IMR-90 (cell line): ENCODE measurements around the gene MRPL50. TPM values are rescaled to one million over a fixed set of nuclear protein-coding genes. Genes with fewer than 3 reads are reported as not detected.

Experiments used
- ATAC-seq: fragments of 200-7000 bp; cut with Tn5 transposase; 2 replicates; pipeline ENCODE4 v1.9.1; 2020; ENCODE audit warnings: low read depth, mild to moderate bottlenecking, moderate library complexity
- BruUV-seq: library from RNA; stranded (reverse); fragments of 400-500 nt; replicated peaks from 2 replicates; lab custom pipeline; 2021; lab: Mats Ljungman, UMichigan
- CTCF ChIA-PET: fragments of 300-600 bp; formaldehyde crosslinking; extraction: SDS; loops from one replicate; lab custom pipeline; 2021; ENCODE audit warnings: antibody characterized with exemption; lab: Yijun Ruan, JAX
- POLR2A ChIA-PET: fragments of 300-600 bp; sonication (Branson Sonifier 250); formaldehyde crosslinking; loops from one replicate; lab custom pipeline; 2022; ENCODE audit warnings: antibody characterized with exemption; ENCODE audit not compliant: unreplicated experiment; lab: Charles Lee
- DNase-seq: peaks from one replicate; pipeline ENCODE4 v3.0.0; 2013
- H2AFZ ChIP-seq: replicated peaks from 2 replicates; pipeline ENCODE3; 2013; ENCODE audit warnings: low read length, mild to moderate bottlenecking; ENCODE audit not compliant: poor library complexity
- H2AK5ac ChIP-seq: 2 replicates; pipeline ENCODE4 v1.6.1; 2013; ENCODE audit warnings: low read depth, low read length, inconsistent platforms
- H2AK9ac ChIP-seq: replicated peaks from 2 replicates; pipeline ENCODE3; 2013; ENCODE audit warnings: mild to moderate bottlenecking, low read depth, low read length, moderate library complexity; ENCODE audit not compliant: poor library complexity
- H2BK120ac ChIP-seq: 2 replicates; pipeline ENCODE4 v1.6.1; 2013; ENCODE audit warnings: low read depth, low read length, inconsistent platforms
- H2BK15ac ChIP-seq: 3 replicates; pipeline ENCODE4 v1.6.1; 2013; ENCODE audit warnings: low read depth, low read length, inconsistent platforms
- H2BK20ac ChIP-seq: 2 replicates; pipeline ENCODE4 v1.6.1; 2013; ENCODE audit warnings: low read depth, mild to moderate bottlenecking, inconsistent platforms, low read length, moderate library complexity
- H2BK5ac ChIP-seq: 2 replicates; pipeline ENCODE4 v1.6.1; 2013; ENCODE audit warnings: mild to moderate bottlenecking, low read depth, low read length, inconsistent platforms; ENCODE audit not compliant: poor library complexity, severe bottlenecking
- H3K14ac ChIP-seq: replicated peaks from 2 replicates; pipeline ENCODE4 v1.6.1; 2013; ENCODE audit warnings: low read depth, low read length, inconsistent platforms
- H3K18ac ChIP-seq: 2 replicates; pipeline ENCODE4 v1.6.1; 2013; ENCODE audit warnings: low read depth, low read length, control low read depth
- H3K23ac ChIP-seq: 2 replicates; pipeline ENCODE4 v1.6.1; 2013; ENCODE audit warnings: low read depth, low read length, inconsistent platforms
- H3K27ac ChIP-seq: 2 replicates; pipeline ENCODE4 v1.5.1; 2013; ENCODE audit warnings: mild to moderate bottlenecking, control low read depth, low read length; ENCODE audit not compliant: insufficient read depth
- H3K27me3 ChIP-seq: 2 replicates; pipeline ENCODE4 v1.6.1; 2013; ENCODE audit warnings: low read length; ENCODE audit not compliant: control insufficient read depth, insufficient read depth
- H3K36me3 ChIP-seq: 2 replicates; pipeline ENCODE4 v1.6.1; 2013; ENCODE audit warnings: low read length, mixed read lengths; ENCODE audit not compliant: control insufficient read depth, insufficient read depth
- H3K4ac ChIP-seq: 2 replicates; pipeline ENCODE4 v1.6.1; 2013; ENCODE audit warnings: low read depth, low read length, inconsistent platforms
- H3K4me1 ChIP-seq: 2 replicates; pipeline ENCODE4 v1.6.1; 2013; ENCODE audit warnings: low read length, mixed read lengths; ENCODE audit not compliant: control insufficient read depth, insufficient read depth
- H3K4me2 ChIP-seq: 2 replicates; pipeline ENCODE4 v1.6.1; 2013; ENCODE audit warnings: low read depth, mild to moderate bottlenecking, control low read depth, low read length, moderate library complexity
- H3K4me3 ChIP-seq: 2 replicates; pipeline ENCODE4 v1.5.1; 2013; ENCODE audit warnings: low read depth, mild to moderate bottlenecking, control low read depth, low read length, moderate library complexity; ENCODE audit not compliant: insufficient read depth
- H3K56ac ChIP-seq: 2 replicates; pipeline ENCODE4 v1.6.1; 2013; ENCODE audit warnings: low read length, inconsistent platforms; ENCODE audit not compliant: insufficient read depth; ENCODE audit errors: extremely low read depth
- H3K79me1 ChIP-seq, 2 experiments: 2 replicates each; pipeline ENCODE4 v1.6.1; 2013; ENCODE audit warnings: low read length in 2 of 2, inconsistent platforms in 1 of 2, low read depth in 1 of 2
- H3K9ac ChIP-seq: 2 replicates; pipeline ENCODE4 v1.6.1; 2013; ENCODE audit warnings: low read depth, low read length, control low read depth
- H3K9me1 ChIP-seq: 2 replicates; pipeline ENCODE4 v1.6.1; 2013; ENCODE audit warnings: low read length, inconsistent platforms; ENCODE audit not compliant: insufficient read depth
- H3K9me3 ChIP-seq: 2 replicates; pipeline ENCODE4 v1.6.1; 2013; ENCODE audit warnings: low read length; ENCODE audit not compliant: control insufficient read depth, insufficient read depth
- H4K20me1 ChIP-seq: 2 replicates; pipeline ENCODE4 v1.6.1; 2013; ENCODE audit warnings: low read length, inconsistent platforms; ENCODE audit not compliant: insufficient read depth
- H4K5ac ChIP-seq: 2 replicates; pipeline ENCODE4 v1.6.1; 2013; ENCODE audit warnings: mild to moderate bottlenecking, low read depth, low read length, control low read depth
- H4K8ac ChIP-seq, 2 experiments: 2 replicates each; pipeline ENCODE4 v1.6.1; 2013; ENCODE audit warnings: low read depth in 2 of 2, low read length in 2 of 2, control low read depth in 1 of 2, inconsistent platforms in 1 of 2
- H4K91ac ChIP-seq: 2 replicates; pipeline ENCODE4 v1.6.1; 2013; ENCODE audit warnings: low read depth, low read length, inconsistent platforms; ENCODE audit not compliant: insufficient read depth
- BHLHE40 ChIP-seq: fragments of 150-350 bp; IDR thresholded peaks from 2 replicates; pipeline ENCODE4 v1.6.1; 2016; ENCODE audit warnings: mild to moderate bottlenecking, low read depth, low read length
- CEBPB ChIP-seq: IDR thresholded peaks from 2 replicates; pipeline ENCODE4 v1.6.1; 2012; ENCODE audit warnings: low read depth, low read length, improper control_type of control experiment
- CHD1 ChIP-seq: IDR thresholded peaks from 2 replicates; pipeline ENCODE4 v1.6.1; 2012; ENCODE audit warnings: low read depth, low read length, improper control_type of control experiment
- FOS ChIP-seq: fragments of 150-350 bp; IDR thresholded peaks from 2 replicates; pipeline ENCODE4 v1.6.1; 2016; ENCODE audit warnings: low read depth, low read length
- MAFK ChIP-seq: IDR thresholded peaks from 2 replicates; pipeline ENCODE4 v1.6.1; 2012; ENCODE audit warnings: low read depth, low read length, improper control_type of control experiment
- MAZ ChIP-seq: IDR thresholded peaks from 2 replicates; pipeline ENCODE4 v1.6.1; 2012; ENCODE audit warnings: low read depth, mild to moderate bottlenecking, low read length, improper control_type of control experiment, moderate library complexity, borderline replicate concordance
- MXI1 ChIP-seq: IDR thresholded peaks from 2 replicates; pipeline ENCODE4 v1.6.1; 2012; ENCODE audit warnings: low read depth, mild to moderate bottlenecking, low read length, moderate library complexity, borderline replicate concordance
- NFE2L2 ChIP-seq: fragments of 150-350 bp; IDR thresholded peaks from 2 replicates; pipeline ENCODE4 v1.6.1; 2016; ENCODE audit warnings: low read depth, mild to moderate bottlenecking, low read length
- POLR2A ChIP-seq: IDR thresholded peaks from 2 replicates; pipeline ENCODE4 v1.6.1; 2012; ENCODE audit warnings: mild to moderate bottlenecking, low read depth, low read length
- RAD21 ChIP-seq: IDR thresholded peaks from 2 replicates; pipeline ENCODE4 v1.6.1; 2012; ENCODE audit warnings: low read length, improper control_type of control experiment
- RCOR1 ChIP-seq: IDR thresholded peaks from 2 replicates; pipeline ENCODE4 v1.6.1; 2012; ENCODE audit warnings: mild to moderate bottlenecking, low read length, improper control_type of control experiment; ENCODE audit not compliant: insufficient replicate concordance
- RFX5 ChIP-seq: IDR thresholded peaks from 2 replicates; pipeline ENCODE4 v1.8.0; 2012; ENCODE audit warnings: low read depth, mild to moderate bottlenecking, low read length, moderate library complexity
- SMC3 ChIP-seq: fragments of 150-350 bp; IDR thresholded peaks from 2 replicates; pipeline ENCODE4 v1.6.1; 2016; ENCODE audit warnings: low read depth, mild to moderate bottlenecking, antibody characterized with exemption, low read length, moderate library complexity
- WGBS, 2 experiments: methylation state at CpG; one replicate each; pipeline versions ENCODE4 v1.1.5 to v1.1.7; 2013; ENCODE audit warnings: missing lambda C conversion rate in 2 of 2; ENCODE audit not compliant: insufficient read length in 1 of 2; ENCODE audit errors: extremely low coverage in 2 of 2; 5-methylcytosine and 5-hydroxymethylcytosine counted together
- dilution Hi-C: fragments of 300-500 bp; cut with HindIII; formaldehyde crosslinking; loops from one replicate; pipeline ENCODE4 v1.14.3; 2018; ENCODE audit warnings: low sequenced_read_pairs; ENCODE audit not compliant: unreplicated experiment
- in situ Hi-C: fragments of 300-500 bp; cut with MboI; formaldehyde crosslinking; loops from 3 replicates; pipeline ENCODE4 v1.14.3; 2019; ENCODE audit warnings: low sequenced_read_pairs, inconsistent platforms, mixed read lengths
- intact Hi-C: fragments of 100-400 bp; cut with micrococcal nuclease; formaldehyde crosslinking; loops from 2 replicates; pipeline ENCODE4 v1.10.0; 2022
- polyA plus RNA-seq, 3 experiments: library from polyadenylated mRNA; depleted of rRNA; stranded (reverse); fragments of >200 nt; gene quantifications; 2 replicates each; pipeline ENCODE4 v1.2.3, GENCODE V29; 2012; ENCODE audit warnings: low replicate concordance in 1 of 3
- total RNA-seq: library from RNA; depleted of rRNA; stranded (reverse); fragments of >200 nt; gene quantifications from 2 replicates; pipeline ENCODE4 v1.2.3, GENCODE V29; 2012
- TF ChIP-seq, protein P1 (sequence below): fragments of 150-350 bp; IDR thresholded peaks from 2 replicates; pipeline ENCODE4 v1.6.1; 2016; ENCODE audit warnings: low read depth, mild to moderate bottlenecking, low read length, moderate library complexity, borderline replicate concordance
- TF ChIP-seq, protein P2 (sequence below): conservative IDR thresholded peaks from 2 replicates; pipeline ENCODE4 v1.5.1; 2012; ENCODE audit warnings: mild to moderate bottlenecking, low read depth, low read length, improper control_type of control experiment
- TF ChIP-seq, protein P3 (sequence below): fragments of 150-350 bp; IDR thresholded peaks from 2 replicates; pipeline ENCODE4 v1.6.1; 2017; ENCODE audit warnings: mild to moderate bottlenecking, antibody characterized with exemption, low read length, low read depth

Gene MRPL50
- total and polyA plus RNA-seq, 2 of the 4 experiments (the other 2 are of a cell fraction), result 7.5 to 8.6 TPM

DNA sequence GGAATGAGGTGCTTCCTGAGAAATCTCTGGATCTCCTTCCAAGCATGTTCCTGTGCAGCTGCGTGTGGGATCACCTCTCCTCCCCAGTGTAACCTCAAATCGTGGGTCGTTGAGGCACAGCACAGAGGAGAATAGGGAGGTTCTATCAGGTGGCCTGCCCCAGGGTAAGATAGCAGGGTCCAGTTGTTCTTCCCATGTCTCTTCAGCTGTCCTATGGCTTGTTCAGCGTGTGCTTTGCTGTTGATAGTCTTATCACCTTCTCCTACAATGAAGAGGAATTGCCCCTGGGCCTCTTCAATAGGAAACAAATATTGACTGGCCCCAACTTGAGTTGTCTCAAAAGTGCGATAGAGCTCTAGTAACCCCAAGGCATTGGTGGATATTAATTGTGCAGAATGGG is 36.0 kb downstream of the MRPL50 start:
- H2BK120ac ChIP-seq, result no peak overlapping the region
- TF ChIP-seq CHD1 (no peak), SMC3 (no peak), BHLHE40 (no peak), MAZ (no peak), MXI1 (no peak), MAFK (no peak), RFX5 (no peak), RAD21 (no peak), RCOR1 (no peak), FOS (no peak), CEBPB (no peak), POLR2A (no peak), NFE2L2 (no peak)
- TF ChIP-seq, protein P1, sequence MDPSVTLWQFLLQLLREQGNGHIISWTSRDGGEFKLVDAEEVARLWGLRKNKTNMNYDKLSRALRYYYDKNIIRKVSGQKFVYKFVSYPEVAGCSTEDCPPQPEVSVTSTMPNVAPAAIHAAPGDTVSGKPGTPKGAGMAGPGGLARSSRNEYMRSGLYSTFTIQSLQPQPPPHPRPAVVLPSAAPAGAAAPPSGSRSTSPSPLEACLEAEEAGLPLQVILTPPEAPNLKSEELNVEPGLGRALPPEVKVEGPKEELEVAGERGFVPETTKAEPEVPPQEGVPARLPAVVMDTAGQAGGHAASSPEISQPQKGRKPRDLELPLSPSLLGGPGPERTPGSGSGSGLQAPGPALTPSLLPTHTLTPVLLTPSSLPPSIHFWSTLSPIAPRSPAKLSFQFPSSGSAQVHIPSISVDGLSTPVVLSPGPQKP, result no peak
- TF ChIP-seq, protein P2, sequence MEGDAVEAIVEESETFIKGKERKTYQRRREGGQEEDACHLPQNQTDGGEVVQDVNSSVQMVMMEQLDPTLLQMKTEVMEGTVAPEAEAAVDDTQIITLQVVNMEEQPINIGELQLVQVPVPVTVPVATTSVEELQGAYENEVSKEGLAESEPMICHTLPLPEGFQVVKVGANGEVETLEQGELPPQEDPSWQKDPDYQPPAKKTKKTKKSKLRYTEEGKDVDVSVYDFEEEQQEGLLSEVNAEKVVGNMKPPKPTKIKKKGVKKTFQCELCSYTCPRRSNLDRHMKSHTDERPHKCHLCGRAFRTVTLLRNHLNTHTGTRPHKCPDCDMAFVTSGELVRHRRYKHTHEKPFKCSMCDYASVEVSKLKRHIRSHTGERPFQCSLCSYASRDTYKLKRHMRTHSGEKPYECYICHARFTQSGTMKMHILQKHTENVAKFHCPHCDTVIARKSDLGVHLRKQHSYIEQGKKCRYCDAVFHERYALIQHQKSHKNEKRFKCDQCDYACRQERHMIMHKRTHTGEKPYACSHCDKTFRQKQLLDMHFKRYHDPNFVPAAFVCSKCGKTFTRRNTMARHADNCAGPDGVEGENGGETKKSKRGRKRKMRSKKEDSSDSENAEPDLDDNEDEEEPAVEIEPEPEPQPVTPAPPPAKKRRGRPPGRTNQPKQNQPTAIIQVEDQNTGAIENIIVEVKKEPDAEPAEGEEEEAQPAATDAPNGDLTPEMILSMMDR, result no peak
- TF ChIP-seq, protein P3, sequence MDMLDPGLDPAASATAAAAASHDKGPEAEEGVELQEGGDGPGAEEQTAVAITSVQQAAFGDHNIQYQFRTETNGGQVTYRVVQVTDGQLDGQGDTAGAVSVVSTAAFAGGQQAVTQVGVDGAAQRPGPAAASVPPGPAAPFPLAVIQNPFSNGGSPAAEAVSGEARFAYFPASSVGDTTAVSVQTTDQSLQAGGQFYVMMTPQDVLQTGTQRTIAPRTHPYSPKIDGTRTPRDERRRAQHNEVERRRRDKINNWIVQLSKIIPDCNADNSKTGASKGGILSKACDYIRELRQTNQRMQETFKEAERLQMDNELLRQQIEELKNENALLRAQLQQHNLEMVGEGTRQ, result no peak
- no peak overlapping the region for H3K4ac ChIP-seq
- no TSS peak for BruUV-seq
- H3K27ac ChIP-seq, result no peak overlapping the region
- ATAC-seq, result no peak
- H3K79me1 ChIP-seq, result no peaks in the 10 kb centered on the region
- no peak overlapping the region for H4K5ac ChIP-seq
- 100% methylated on average over 1 of the region's 5 CpGs; no CpG with 5 or more reads in 1 of the 2 experiments for WGBS, 2 experiments
- no peaks in the 10 kb centered on the region for H3K9me1 ChIP-seq
- no peaks in the 10 kb centered on the region for H3K4me1 ChIP-seq
- H4K8ac ChIP-seq, result no peak overlapping the region
- H2BK20ac ChIP-seq, result no peak overlapping the region
- no peaks in the 10 kb centered on the region for H4K20me1 ChIP-seq
- no peak for DNase-seq
- H3K18ac ChIP-seq, result no peak overlapping the region
- H2AK9ac ChIP-seq, result no peak overlapping the region
- no peak overlapping the region for H2BK5ac ChIP-seq
- ChIA-PET CTCF (no interaction called here), POLR2A (no interaction called here)
- no peaks in the 10 kb centered on the region for H3K27me3 ChIP-seq
- no peaks in the 10 kb centered on the region for H3K9me3 ChIP-seq
- H2AFZ ChIP-seq, result no peak overlapping the region
- no peak overlapping the region for H2BK15ac ChIP-seq
- H3K4me3 ChIP-seq, result no peak overlapping the region
- no peak overlapping the region for H3K23ac ChIP-seq
- no peak overlapping the region for H2AK5ac ChIP-seq
- H3K9ac ChIP-seq, result no peak overlapping the region
- dilution Hi-C loops (no loop called here), intact Hi-C loops (no loop called here), in situ Hi-C loops (no loop called here)
- no peak overlapping the region for H4K91ac ChIP-seq
- H3K14ac ChIP-seq, result no peak overlapping the region
- no peaks in the 10 kb centered on the region for H3K36me3 ChIP-seq
- no peak overlapping the region for H3K56ac ChIP-seq
- H3K4me2 ChIP-seq, result no peak overlapping the region
